H1 (cell line): ENCODE results near the gene PACS1. TPM values are rescaled to one million over a fixed set of nuclear protein-coding genes. Genes with fewer than 3 reads are reported as not detected.

Experiments
- CTCF ChIA-PET: fragments of 300-600 bp; sonication (Branson Sonifier 250); formaldehyde crosslinking; loops from one replicate; lab custom pipeline; 2021; ENCODE audit not compliant: partially characterized antibody; lab: Charles Lee
- POLR2A ChIA-PET: fragments of 300-600 bp; sonication (Branson Sonifier 250); formaldehyde crosslinking; loops from one replicate; lab custom pipeline; 2021; ENCODE audit warnings: inconsistent platforms; ENCODE audit not compliant: partially characterized antibody; lab: Charles Lee
- DNase-seq, 2 experiments: peaks; one replicate each; pipeline versions ENCODE4 v3.0.0 to v3.0.0-alpha.2; 2010 to 2022; ENCODE audit warnings: low spot score in 2 of 2, low read depth in 1 of 2, mixed read lengths in 1 of 2
- FAIRE-seq: peaks from 2 replicates; lab custom pipeline; 2011; peaks lifted over from hg19 to GRCh38; lab: Jason Lieb, UNC
- H2AFZ ChIP-seq: 2 replicates; pipeline ENCODE4 v1.8.1; 2012; ENCODE audit warnings: low read length, inconsistent platforms
- H2AK5ac ChIP-seq: 2 replicates; pipeline ENCODE4 v1.6.1; 2013; ENCODE audit warnings: low read depth, low read length
- H2BK120ac ChIP-seq: replicated peaks from 2 replicates; pipeline ENCODE3; 2013; ENCODE audit warnings: low read depth, low read length, inconsistent platforms
- H2BK12ac ChIP-seq: 2 replicates; pipeline ENCODE4 v1.6.1; 2013; ENCODE audit warnings: low read depth, low read length
- H2BK15ac ChIP-seq: 2 replicates; pipeline ENCODE4 v1.6.1; 2013; ENCODE audit warnings: low read length
- H2BK20ac ChIP-seq: 2 replicates; pipeline ENCODE4 v1.6.1; 2013; ENCODE audit warnings: low read length
- H2BK5ac ChIP-seq: 2 replicates; pipeline ENCODE4 v1.6.1; 2013; ENCODE audit warnings: low read depth, low read length
- H3K14ac ChIP-seq: 2 replicates; pipeline ENCODE4 v1.6.1; 2013; ENCODE audit warnings: inconsistent platforms; ENCODE audit not compliant: insufficient read length
- H3K18ac ChIP-seq: 2 replicates; pipeline ENCODE4 v1.6.1; 2013; ENCODE audit warnings: low read length; ENCODE audit errors: extremely low read depth
- H3K23ac ChIP-seq: 2 replicates; pipeline ENCODE4 v1.6.1; 2013; ENCODE audit warnings: inconsistent platforms; ENCODE audit not compliant: insufficient read length
- H3K23me2 ChIP-seq: 2 replicates; pipeline ENCODE4 v1.6.1; 2013; ENCODE audit warnings: low read depth, low read length
- H3K27ac ChIP-seq: 2 replicates; pipeline ENCODE4 v1.6.1; 2011; ENCODE audit warnings: low read depth, low read length, inconsistent platforms
- H3K27me3 ChIP-seq, 4 experiments: replicated peaks in 1 of 4; 1 replicate in 1 of 4; 2 replicates in 3 of 4; pipeline versions ENCODE4 v1.6.1 to v1.8.1; 2011 to 2013; ENCODE audit warnings: low read length in 3 of 4, mild to moderate bottlenecking in 3 of 4, inconsistent platforms in 2 of 4, mixed read lengths in 2 of 4, moderate library complexity in 1 of 4; ENCODE audit not compliant: control insufficient read depth in 3 of 4, insufficient read depth in 3 of 4; ENCODE audit errors: extremely low read depth in 1 of 4
- H3K36me3 ChIP-seq, 4 experiments: 2 replicates each; pipeline versions ENCODE4 v1.6.1 to v1.8.1; 2011 to 2013; ENCODE audit warnings: mild to moderate bottlenecking in 4 of 4, low read length in 3 of 4, moderate library complexity in 2 of 4, control low read depth in 1 of 4, inconsistent platforms in 1 of 4; ENCODE audit not compliant: insufficient read depth in 4 of 4, control insufficient read depth in 2 of 4
- H3K4ac ChIP-seq: replicated peaks from 2 replicates; pipeline ENCODE3; 2013; ENCODE audit warnings: low read length, low read depth, mixed read lengths, inconsistent platforms; ENCODE audit not compliant: insufficient read length
- H3K4me1 ChIP-seq, 4 experiments: replicated peaks in 1 of 4; 1 replicate in 1 of 4; 2 replicates in 3 of 4; pipeline versions ENCODE4 v1.6.1 to v1.8.1; 2011 to 2013; ENCODE audit warnings: low read length in 3 of 4, inconsistent platforms in 2 of 4, mixed read lengths in 1 of 4; ENCODE audit not compliant: insufficient read depth in 4 of 4, control insufficient read depth in 3 of 4
- H3K4me2 ChIP-seq, 2 experiments: 2 replicates each; pipeline versions ENCODE4 v1.6.1 to v1.8.1; 2011 to 2013; ENCODE audit warnings: low read depth in 2 of 2, low read length in 2 of 2, control low read depth in 1 of 2, inconsistent platforms in 1 of 2, mild to moderate bottlenecking in 1 of 2; ENCODE audit not compliant: insufficient read depth in 1 of 2
- H3K4me3 ChIP-seq, 4 experiments: fragments of 200-600, 300-600 bp in 1 of 4; sonication (generic), shearing (Covaris generic), sonication (Bioruptor Twin) in 1 of 4; 2 replicates each; pipeline versions ENCODE4 v1.5.1 to v1.8.1; 2011 to 2016; ENCODE audit warnings: low read length in 4 of 4, low read depth in 3 of 4, control low read depth in 2 of 4, inconsistent platforms in 2 of 4, mild to moderate bottlenecking in 2 of 4, mixed read lengths in 1 of 4, moderate library complexity in 1 of 4; ENCODE audit not compliant: insufficient read depth in 2 of 4; ENCODE audit errors: extremely low read depth in 1 of 4
- H3K56ac ChIP-seq: replicated peaks from 2 replicates; pipeline ENCODE3; 2013; ENCODE audit warnings: low read depth, mild to moderate bottlenecking, mixed read lengths, low read length, inconsistent platforms; ENCODE audit not compliant: insufficient read length
- H3K79me1 ChIP-seq: 2 replicates; pipeline ENCODE4 v1.6.1; 2013; ENCODE audit warnings: low read depth, low read length, control low read depth
- H3K79me2 ChIP-seq, 2 experiments: 2 replicates each; pipeline versions ENCODE4 v1.6.1 to v1.8.1; 2012 to 2013; ENCODE audit warnings: low read length in 2 of 2, mild to moderate bottlenecking in 2 of 2, inconsistent platforms in 1 of 2; ENCODE audit not compliant: insufficient read depth in 2 of 2, control insufficient read depth in 1 of 2
- H3K9ac ChIP-seq, 4 experiments: replicated peaks in 1 of 4; 1 replicate in 1 of 4; 2 replicates in 3 of 4; pipeline versions ENCODE4 v1.6.1 to v1.8.1; 2011 to 2013; ENCODE audit warnings: low read depth in 3 of 4, low read length in 3 of 4, control low read depth in 2 of 4, mild to moderate bottlenecking in 2 of 4, moderate library complexity in 2 of 4, inconsistent platforms in 1 of 4; ENCODE audit errors: extremely low read depth in 1 of 4
- H3K9me3 ChIP-seq, 2 experiments: 2 replicates each; pipeline versions ENCODE4 v1.6.1 to v1.8.1; 2012 to 2013; ENCODE audit warnings: mild to moderate bottlenecking in 2 of 2, moderate library complexity in 2 of 2, control low read depth in 1 of 2, inconsistent platforms in 1 of 2, low read depth in 1 of 2, low read length in 1 of 2, mixed read lengths in 1 of 2; ENCODE audit not compliant: insufficient read depth in 2 of 2
- H4K20me1 ChIP-seq, 2 experiments: replicated peaks in 1 of 2; 2 replicates each; pipeline versions ENCODE3 to v1.8.1; 2011 to 2013; ENCODE audit warnings: inconsistent platforms in 2 of 2, low read length in 2 of 2, mild to moderate bottlenecking in 1 of 2; ENCODE audit not compliant: insufficient read depth in 2 of 2, control insufficient read depth in 1 of 2
- H4K5ac ChIP-seq: 2 replicates; pipeline ENCODE4 v1.6.1; 2013; ENCODE audit warnings: low read length, low read depth, mixed read lengths, inconsistent platforms; ENCODE audit not compliant: insufficient read length
- H4K8ac ChIP-seq: 2 replicates; pipeline ENCODE4 v1.8.0; 2013; ENCODE audit warnings: mild to moderate bottlenecking, moderate library complexity, low read length, inconsistent platforms; ENCODE audit not compliant: insufficient read depth; ENCODE audit errors: extremely low read depth
- H4K91ac ChIP-seq: replicated peaks from 2 replicates; pipeline ENCODE3; 2013; ENCODE audit warnings: low read length, mixed read lengths, inconsistent platforms; ENCODE audit not compliant: insufficient read length
- EGR1 ChIP-seq: IDR thresholded peaks from 2 replicates; pipeline ENCODE4 v1.6.1; 2011; ENCODE audit warnings: low read depth, low read length, borderline replicate concordance
- GABPA ChIP-seq: IDR thresholded peaks from 2 replicates; pipeline ENCODE4 v1.6.1; 2011; ENCODE audit warnings: mild to moderate bottlenecking, low read length, moderate library complexity, borderline replicate concordance; ENCODE audit not compliant: insufficient read depth
- NRF1 ChIP-seq: IDR thresholded peaks from 2 replicates; pipeline ENCODE4 v1.6.1; 2011; ENCODE audit warnings: mild to moderate bottlenecking, low read depth, low read length, improper control_type of control experiment
- SP4 ChIP-seq: IDR thresholded peaks from 2 replicates; pipeline ENCODE4 v1.6.1; 2012; ENCODE audit warnings: low read length, inconsistent platforms
- TAF1 ChIP-seq: IDR thresholded peaks from 2 replicates; pipeline ENCODE4 v1.6.1; 2011; ENCODE audit warnings: mild to moderate bottlenecking, low read depth, low read length
- TEAD4 ChIP-seq: IDR thresholded peaks from 2 replicates; pipeline ENCODE4 v1.6.1; 2012; ENCODE audit warnings: low read depth, low read length, inconsistent platforms, mixed read lengths
- WGBS, 2 experiments: shearing (Covaris generic) in 1 of 2; methylation state at CpG; one replicate each; pipeline versions ENCODE4 v1.1.6 to v1.1.7; 2013 to 2015; ENCODE audit warnings: low lambda C conversion rate in 2 of 2, mixed read lengths in 2 of 2, inconsistent platforms in 1 of 2, low coverage in 1 of 2, missing lambda C conversion rate in 1 of 2; ENCODE audit not compliant: insufficient replicate concordance in 2 of 2, insufficient coverage in 1 of 2, insufficient read length in 1 of 2; ENCODE audit errors: extremely low coverage in 1 of 2, missing lambda C conversion rate in 1 of 2; 5-methylcytosine and 5-hydroxymethylcytosine counted together
- polyA plus RNA-seq, 7 experiments: library from polyadenylated mRNA; depleted of rRNA in 3 of 7; stranded (reverse) in 5 of 7; unstranded in 2 of 7; fragments of >200 nt in 5 of 7; fragments of 200-250 nt in 2 of 7; gene quantifications; 1 replicate in 5 of 7; 2 replicates in 1 of 7; 4 replicates in 1 of 7; pipeline versions ENCODE4 v1.2.1 to v1.2.3, GENCODE V29; 2011 to 2013; ENCODE audit warnings: missing spikeins in 2 of 7, mixed read lengths in 2 of 7
- total RNA-seq: library from RNA; stranded (reverse); fragmentation: NEBNext Ultra II Directional; extraction: Animal tissue kit (Norgen Biotek cat#: 25700); gene quantifications from 2 replicates; pipeline ENCODE4 v1.2.1, GENCODE V29; 2021
- TF ChIP-seq, protein P1 (sequence below): IDR thresholded peaks from 2 replicates; pipeline ENCODE4 v1.6.1; 2012; ENCODE audit warnings: low read length, inconsistent platforms
- TF ChIP-seq, protein P2 (sequence below), 3 experiments: IDR thresholded peaks; 1 replicate in 2 of 3; 2 replicates in 1 of 3; pipeline versions ENCODE4 v1.5.1 to v1.6.1; 2011; ENCODE audit warnings: low read length in 3 of 3, mild to moderate bottlenecking in 3 of 3, inconsistent platforms in 2 of 3, low read depth in 1 of 3, moderate library complexity in 1 of 3; ENCODE audit not compliant: insufficient read depth in 1 of 3; ENCODE audit errors: control extremely low read depth in 1 of 3
- TF ChIP-seq, protein P3 (sequence below): IDR thresholded peaks from 2 replicates; pipeline ENCODE4 v1.6.1; 2011; ENCODE audit warnings: low read length, improper control_type of control experiment

PACS1 gene
- total and polyA plus RNA-seq, 2 of the 8 experiments (the other 6 are each of a cell fraction or from before 2014, with no cell fraction given), result 11.5 to 36.0 TPM

DNA sequence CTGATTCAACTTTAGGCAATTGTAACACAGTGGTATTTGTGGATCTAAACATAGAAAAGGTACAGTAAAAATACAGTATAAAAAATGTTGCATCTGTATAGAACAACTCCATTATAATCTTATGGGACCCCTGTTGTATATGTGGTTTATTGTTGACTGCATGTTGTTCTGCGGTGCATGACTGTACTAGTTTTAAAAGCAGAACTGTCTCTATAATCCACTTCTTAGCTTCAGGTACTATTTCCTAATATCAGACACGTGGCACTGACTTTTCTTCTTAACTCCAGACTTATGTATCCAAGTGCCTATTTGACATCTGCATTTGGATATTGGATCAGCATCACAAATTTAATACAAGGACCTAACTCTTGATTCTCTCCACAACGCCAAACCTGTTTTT lies 41.1 kb downstream of the PACS1 start:
- Histone ChIP-seq H4K91ac (no peak overlapping the region), H3K23me2 (no peaks in the 10 kb centered on the region), H2BK5ac (no peak overlapping the region), H4K20me1 (peaks cover 0 to 2% of the 10 kb centered on the region in 2 experiments), H3K27ac (no peak overlapping the region), H3K4ac (no peak overlapping the region), H2BK20ac (no peak overlapping the region), H4K5ac (no peak overlapping the region), H2BK15ac (no peak overlapping the region), H3K79me2 (no peaks in the 10 kb centered on the region), H3K27me3 (no peaks in the 10 kb centered on the region), H2BK120ac (no peak overlapping the region), H3K36me3 (no peaks in the 10 kb centered on the region), H3K4me2 (no peak overlapping the region), H3K56ac (no peak overlapping the region), H2BK12ac (no peak overlapping the region), H3K18ac (no peak overlapping the region), H2AK5ac (no peak overlapping the region), H3K23ac (no peak overlapping the region), H3K4me3 (no peak overlapping the region), H3K9ac (no peak overlapping the region), H2AFZ (no peak overlapping the region), H3K4me1 (peaks cover 7 to 21% (median 16%) of the 10 kb centered on the region in 4 experiments), H3K79me1 (no peaks in the 10 kb centered on the region), H4K8ac (no peak overlapping the region), H3K14ac (no peak overlapping the region), H3K9me3 (no peaks in the 10 kb centered on the region)
- POLR2A ChIA-PET, result interaction anchor here (0.8 kb wide), 1 partner anchor 15 kb away, joined by 6 read pairs; no protein-coding TSS in a partner anchor
- FAIRE-seq, result no peak
- no peak for DNase-seq
- CTCF ChIA-PET, result interaction anchor here (0.7 to 2.2 kb wide), 6 partner anchors 23 to 860 kb away, joined by 3 to 11 read pairs (median 4); no protein-coding TSS in a partner anchor
- 94% methylated on average over 3 of the region's 3 CpGs; no CpG with 5 or more reads in 1 of the 2 experiments for WGBS, 2 experiments
- TF ChIP-seq NRF1 (no peak), EGR1 (no peak), TAF1 (no peak), GABPA (no peak), SP4 (no peak), TEAD4 (no peak)
- TF ChIP-seq, protein P1, sequence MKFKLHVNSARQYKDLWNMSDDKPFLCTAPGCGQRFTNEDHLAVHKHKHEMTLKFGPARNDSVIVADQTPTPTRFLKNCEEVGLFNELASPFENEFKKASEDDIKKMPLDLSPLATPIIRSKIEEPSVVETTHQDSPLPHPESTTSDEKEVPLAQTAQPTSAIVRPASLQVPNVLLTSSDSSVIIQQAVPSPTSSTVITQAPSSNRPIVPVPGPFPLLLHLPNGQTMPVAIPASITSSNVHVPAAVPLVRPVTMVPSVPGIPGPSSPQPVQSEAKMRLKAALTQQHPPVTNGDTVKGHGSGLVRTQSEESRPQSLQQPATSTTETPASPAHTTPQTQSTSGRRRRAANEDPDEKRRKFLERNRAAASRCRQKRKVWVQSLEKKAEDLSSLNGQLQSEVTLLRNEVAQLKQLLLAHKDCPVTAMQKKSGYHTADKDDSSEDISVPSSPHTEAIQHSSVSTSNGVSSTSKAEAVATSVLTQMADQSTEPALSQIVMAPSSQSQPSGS, result no peak
- TF ChIP-seq, protein P2, sequence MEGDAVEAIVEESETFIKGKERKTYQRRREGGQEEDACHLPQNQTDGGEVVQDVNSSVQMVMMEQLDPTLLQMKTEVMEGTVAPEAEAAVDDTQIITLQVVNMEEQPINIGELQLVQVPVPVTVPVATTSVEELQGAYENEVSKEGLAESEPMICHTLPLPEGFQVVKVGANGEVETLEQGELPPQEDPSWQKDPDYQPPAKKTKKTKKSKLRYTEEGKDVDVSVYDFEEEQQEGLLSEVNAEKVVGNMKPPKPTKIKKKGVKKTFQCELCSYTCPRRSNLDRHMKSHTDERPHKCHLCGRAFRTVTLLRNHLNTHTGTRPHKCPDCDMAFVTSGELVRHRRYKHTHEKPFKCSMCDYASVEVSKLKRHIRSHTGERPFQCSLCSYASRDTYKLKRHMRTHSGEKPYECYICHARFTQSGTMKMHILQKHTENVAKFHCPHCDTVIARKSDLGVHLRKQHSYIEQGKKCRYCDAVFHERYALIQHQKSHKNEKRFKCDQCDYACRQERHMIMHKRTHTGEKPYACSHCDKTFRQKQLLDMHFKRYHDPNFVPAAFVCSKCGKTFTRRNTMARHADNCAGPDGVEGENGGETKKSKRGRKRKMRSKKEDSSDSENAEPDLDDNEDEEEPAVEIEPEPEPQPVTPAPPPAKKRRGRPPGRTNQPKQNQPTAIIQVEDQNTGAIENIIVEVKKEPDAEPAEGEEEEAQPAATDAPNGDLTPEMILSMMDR (IDR thresholded peaks at IDR 0.05; ENCODE audit: control extremely low read depth in 1 of 3, insufficient read depth in 1 of 3, low read depth in 1 of 3, low read length in 3 of 3), result no peak
- TF ChIP-seq, protein P3, sequence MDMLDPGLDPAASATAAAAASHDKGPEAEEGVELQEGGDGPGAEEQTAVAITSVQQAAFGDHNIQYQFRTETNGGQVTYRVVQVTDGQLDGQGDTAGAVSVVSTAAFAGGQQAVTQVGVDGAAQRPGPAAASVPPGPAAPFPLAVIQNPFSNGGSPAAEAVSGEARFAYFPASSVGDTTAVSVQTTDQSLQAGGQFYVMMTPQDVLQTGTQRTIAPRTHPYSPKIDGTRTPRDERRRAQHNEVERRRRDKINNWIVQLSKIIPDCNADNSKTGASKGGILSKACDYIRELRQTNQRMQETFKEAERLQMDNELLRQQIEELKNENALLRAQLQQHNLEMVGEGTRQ, result no peak
